GM12873 (cell line): ENCODE results near the gene PRKG1.

Source experiments
- CTCF ChIP-seq: IDR thresholded peaks from 2 replicates; pipeline ENCODE4 v1.5.1; 2012; ENCODE audit warnings: low read depth, mild to moderate bottlenecking, moderate library complexity, low read length, control low read depth; ENCODE audit not compliant: insufficient read depth; ENCODE audit errors: missing control alignments

PRKG1 gene

GRCh38 chr10:51834548-51834947 is 760.3 kb downstream of the PRKG1 start:
- TF ChIP-seq CTCF = no peak

GRCh38 chr10:51838471-51838870 is 764.2 kb downstream of the PRKG1 start:
- TF ChIP-seq CTCF = no peak

- TF ChIP-seq CTCF = no peak
Observed at GRCh38 chr10:51843966-51844365, 769.7 kb downstream of the PRKG1 start.

GRCh38 chr10:51846856-51847506 is 772.7 kb downstream of the PRKG1 start:
- no peak for TF ChIP-seq CTCF

GRCh38 chr10:51852297-51852696 is 778.0 kb downstream of the PRKG1 start:
- TF ChIP-seq CTCF = no peak

- no peak for TF ChIP-seq CTCF
Observed at GRCh38 chr10:51857305-51857704, 783.0 kb downstream of the PRKG1 start.

- TF ChIP-seq CTCF = no peak
Observed at GRCh38 chr10:51860257-51860656, 786.0 kb downstream of the PRKG1 start.
